ENCODE measurements around the gene CSRP1. TPM values are rescaled to one million over a fixed set of nuclear protein-coding genes. Genes with fewer than 3 reads are reported as not detected.

CSRP1 gene
- total and polyA plus RNA-seq, 9 of the 15 experiments (the other 6 are each of a cell fraction or from before 2014, with no cell fraction given): 6.8 to 39.4 (median 23.7) TPM

- TF ChIP-seq ZNF407 (IDR thresholded peaks at IDR 0.05; ENCODE audit: low read depth): no peak
- TF ChIP-seq ZNF77 (CRISPR knock-in tag; IDR thresholded peaks at IDR 0.05): no peak
- TF ChIP-seq ZNF436 (CRISPR knock-in tag; IDR thresholded peaks at IDR 0.05): no peak
- TF ChIP-seq ZNF639 (CRISPR knock-in tag; conservative IDR thresholded peaks at IDR 0.05 in 1 of 2, IDR thresholded peaks at IDR 0.05 in 1 of 2): no peak; a peak in 1 of 4 replicates
- TF ChIP-seq MAFG (tag; conservative IDR thresholded peaks at IDR 0.05): no peak
- peak; percentile 73; the same call in 1 of the 2 replicates for TF ChIP-seq BACH1 (tag; IDR thresholded peaks at IDR 0.05)
- TF ChIP-seq SMAD4 (CRISPR knock-in tag; conservative IDR thresholded peaks at IDR 0.05): no peak
- no peak for TF ChIP-seq E4F1 (CRISPR knock-in tag; IDR thresholded peaks at IDR 0.05; ENCODE audit: borderline replicate concordance)
- no peak for TF ChIP-seq FOXJ3 (CRISPR knock-in tag; IDR thresholded peaks at IDR 0.05)
- no peak for TF ChIP-seq CTCF (IDR thresholded peaks at IDR 0.05 in 2 of 3, conservative IDR thresholded peaks at IDR 0.05 in 1 of 3; ENCODE audit: insufficient read depth in 2 of 3, low read depth in 1 of 3, low read length in 3 of 3)
Observed at GRCh38 chr1:201554789-201555592, 48.1 kb upstream of the CSRP1 start (continued).
